ENCODE data around the gene COQ3.

COQ3 gene, protein sequence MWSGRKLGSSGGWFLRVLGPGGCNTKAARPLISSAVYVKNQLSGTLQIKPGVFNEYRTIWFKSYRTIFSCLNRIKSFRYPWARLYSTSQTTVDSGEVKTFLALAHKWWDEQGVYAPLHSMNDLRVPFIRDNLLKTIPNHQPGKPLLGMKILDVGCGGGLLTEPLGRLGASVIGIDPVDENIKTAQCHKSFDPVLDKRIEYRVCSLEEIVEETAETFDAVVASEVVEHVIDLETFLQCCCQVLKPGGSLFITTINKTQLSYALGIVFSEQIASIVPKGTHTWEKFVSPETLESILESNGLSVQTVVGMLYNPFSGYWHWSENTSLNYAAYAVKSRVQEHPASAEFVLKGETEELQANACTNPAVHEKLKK

GRCh38 chr6:99393698-99394531, at the start of gene COQ3:
Gene COQ3, minus strand, starts transcription at chr6:99394195. Its CDS starts 16 bp downstream, at chr6:99394179.
- DNase-seq: peak; percentile 63 to 68

DNA sequence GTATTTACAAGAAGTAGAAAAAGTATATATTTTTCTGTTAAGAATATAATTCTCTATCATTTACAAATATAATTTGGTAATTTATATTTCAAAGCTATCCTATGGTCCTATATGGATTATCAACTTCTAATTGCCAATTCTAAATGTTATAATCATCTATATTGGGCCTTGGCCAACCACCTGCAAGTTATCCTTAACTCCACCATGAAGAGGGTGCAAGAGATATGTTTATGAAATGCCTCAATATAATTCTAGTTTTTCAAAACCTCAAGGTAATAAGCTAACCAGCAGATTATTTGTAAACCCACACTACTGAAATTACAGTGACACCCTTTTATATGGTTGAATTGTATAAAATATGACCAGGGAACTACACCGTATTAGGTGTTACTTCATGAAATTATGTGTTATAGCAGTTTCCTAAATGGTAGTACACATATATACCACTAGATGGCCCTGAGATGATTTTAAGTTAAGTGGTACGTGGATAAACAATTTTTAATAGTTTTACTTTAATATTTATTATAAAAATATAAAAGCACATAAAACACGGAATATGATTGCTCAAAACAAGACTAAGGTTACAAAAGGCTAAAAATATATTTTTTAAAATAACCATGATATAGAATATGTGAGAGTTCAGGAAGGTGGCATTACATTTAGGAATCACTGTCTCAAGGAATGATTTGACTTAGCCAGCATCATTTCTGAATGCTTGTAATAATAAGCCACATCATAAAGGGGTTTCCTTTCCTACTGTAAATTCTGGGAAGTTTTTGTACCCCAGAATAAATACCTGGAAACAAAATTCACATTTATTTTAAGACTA, 40.9 kb upstream of the COQ3 start:
- DNase-seq: peak in 1 of 2 donors; percentile 43

DNA sequence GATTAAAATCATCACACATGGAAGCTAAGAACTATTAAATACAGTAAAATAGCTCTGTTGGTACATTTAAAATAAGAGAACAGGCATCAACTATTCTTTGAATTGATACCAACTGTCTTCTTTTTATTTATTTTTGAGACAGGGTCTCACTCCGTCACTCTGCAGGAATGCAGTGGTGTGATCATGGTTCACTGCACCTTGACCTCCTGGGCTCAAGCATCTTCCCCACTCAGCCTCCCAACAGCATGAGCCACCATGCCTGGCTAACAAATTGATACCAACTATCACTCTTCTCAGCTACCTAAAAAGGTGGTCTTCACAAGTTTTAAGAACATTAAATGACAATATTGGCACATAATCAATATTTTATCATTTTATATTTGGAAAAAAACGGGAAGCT, 38.9 kb upstream of the COQ3 start:
- DNase-seq: no peak

- DNase-seq: no peak
Measured at GRCh38 chr6:99431901-99432300, 37.9 kb upstream of the COQ3 start.

DNA sequence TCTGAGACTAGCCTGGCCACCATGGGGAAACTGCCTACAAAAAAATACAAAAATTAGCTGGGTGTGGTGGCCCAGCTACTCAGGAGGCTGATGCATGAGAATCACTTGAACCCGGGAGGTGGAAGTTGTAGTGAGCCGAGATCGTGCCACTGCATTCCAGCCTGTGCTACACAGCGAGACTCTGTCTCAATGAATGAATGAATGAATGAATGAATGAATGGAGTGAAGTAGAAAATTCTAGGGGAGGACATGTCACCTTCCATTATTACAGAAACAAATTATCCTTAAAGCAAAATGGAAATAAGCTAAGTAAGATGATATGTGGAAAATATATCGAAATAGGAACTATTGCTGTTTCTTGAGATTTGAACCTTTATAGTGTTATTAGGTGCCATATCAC, 34.0 kb upstream of the COQ3 start:
- no peak for DNase-seq

- no peak for DNase-seq
Measured at GRCh38 chr6:99426451-99426757, 32.4 kb upstream of the COQ3 start.

GRCh38 chr6:99425647-99426450, 31.9 kb upstream of the COQ3 start:
- peak; percentile 61 to 62 for DNase-seq

GRCh38 chr6:99424761-99425646, 31.0 kb upstream of the COQ3 start, which contains the start of gene PNISR:
Gene PNISR, minus strand, starts transcription at chr6:99425308. Its CDS starts 10,649 bp downstream, at chr6:99414659.
- DNase-seq: peak; percentile 94 to 95

GRCh38 chr6:99424022-99424421, 30.0 kb upstream of the COQ3 start:
- DNase-seq: no peak

DNA sequence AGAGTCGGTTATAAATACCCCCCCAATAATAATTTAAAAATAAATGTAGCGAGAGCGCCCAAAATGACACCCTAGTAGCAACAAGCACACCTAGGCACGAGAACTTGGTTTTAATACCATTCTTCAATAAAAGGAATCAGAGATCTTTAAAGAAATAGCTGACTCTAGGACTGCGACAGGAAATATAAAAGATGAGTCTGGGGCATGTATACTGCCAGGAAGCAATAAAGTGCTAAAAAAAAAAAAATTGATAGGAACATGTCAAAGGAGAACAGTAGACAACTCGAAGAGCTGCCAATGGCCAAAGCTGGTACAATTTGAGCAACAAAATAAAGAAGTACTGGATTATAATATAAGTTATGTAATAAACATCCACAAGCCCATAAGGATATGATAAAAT, 28.9 kb upstream of the COQ3 start:
- DNase-seq: no peak

GRCh38 chr6:99416892-99417767, 23.1 kb upstream of the COQ3 start:
- peak in 1 of 2 donors; percentile 22 for DNase-seq

DNA sequence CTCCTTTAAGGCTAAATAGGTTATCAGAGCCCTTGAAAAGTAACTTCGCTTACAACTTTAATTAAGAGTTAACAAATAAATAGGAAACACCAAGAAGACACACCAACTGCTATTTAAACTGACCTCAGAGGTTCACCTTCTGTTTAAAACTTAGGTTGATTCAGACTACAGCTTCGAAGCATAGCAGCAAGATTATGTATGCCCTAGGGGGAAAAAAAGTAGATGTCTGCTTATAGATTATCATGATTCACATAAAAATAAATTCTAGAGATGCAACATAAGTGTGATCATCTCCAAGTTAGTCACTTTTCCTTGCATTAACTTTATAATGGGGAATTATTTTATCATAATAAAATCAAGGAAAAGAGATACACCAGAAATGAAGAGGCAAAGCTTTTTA, 22.2 kb upstream of the COQ3 start:
- no peak for DNase-seq

GRCh38 chr6:99415446-99415845, 21.5 kb upstream of the COQ3 start:
- DNase-seq: no peak

DNA sequence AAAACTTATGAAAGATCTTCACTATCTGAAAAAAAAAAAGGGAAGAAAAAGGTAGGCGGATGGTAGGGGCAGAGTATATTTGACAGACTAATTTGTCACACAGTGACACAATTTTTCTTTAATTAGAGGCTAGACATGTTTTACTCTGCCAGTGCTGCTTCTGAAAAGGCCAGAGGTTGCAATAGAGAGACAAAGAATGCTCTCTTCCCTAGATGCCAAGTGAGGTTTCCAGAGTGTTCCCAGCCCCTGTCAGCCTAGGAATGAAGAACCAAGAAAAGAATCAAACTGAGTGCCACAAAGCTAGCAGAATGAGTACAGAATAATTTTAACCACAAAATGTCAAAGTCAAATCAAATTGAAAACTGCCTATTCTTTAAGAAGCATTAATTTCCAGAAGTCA, 18.1 kb upstream of the COQ3 start:
- no peak for DNase-seq

- DNase-seq: no peak
Measured at GRCh38 chr6:99409672-99410071, 15.7 kb upstream of the COQ3 start.

GRCh38 chr6:99407076-99407475, 13.1 kb upstream of the COQ3 start:
- no peak for DNase-seq

DNA sequence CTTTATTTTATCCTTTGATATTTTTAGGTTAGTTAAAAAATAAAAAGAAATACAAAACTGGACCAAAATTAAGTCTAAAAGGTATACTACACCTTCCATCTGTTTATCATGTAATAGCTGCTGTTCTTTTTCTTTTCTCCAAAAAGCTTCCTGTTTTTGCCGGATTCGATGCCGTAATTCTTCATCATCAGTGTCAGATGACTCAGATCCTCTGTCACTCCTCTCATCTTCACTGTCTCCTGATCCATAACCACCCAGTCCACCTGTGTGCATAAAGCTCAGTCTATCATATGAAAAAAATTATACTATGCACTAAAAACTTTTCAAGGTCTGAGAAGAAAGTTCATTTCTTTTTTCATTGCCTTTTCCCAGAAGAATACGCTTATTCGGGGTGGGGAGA, 8.5 kb upstream of the COQ3 start:
- DNase-seq: no peak

- no peak for DNase-seq
Measured at GRCh38 chr6:99397287-99397686, 3.3 kb upstream of the COQ3 start.

DNA sequence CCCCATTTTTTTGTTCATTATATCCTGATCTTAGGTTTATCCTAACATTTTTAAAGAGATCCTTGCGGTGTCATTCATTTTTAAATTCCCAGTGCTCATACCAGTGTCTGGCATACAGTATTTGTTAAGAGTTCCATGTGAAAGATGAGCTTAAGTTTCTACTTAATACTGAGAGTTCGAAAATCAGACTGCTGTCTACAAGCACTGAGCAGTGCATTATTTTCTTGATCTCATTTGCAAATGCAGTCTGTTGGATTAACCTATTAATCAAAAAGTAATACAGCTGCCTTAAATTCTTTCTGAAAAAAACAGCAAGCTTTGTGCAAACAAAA, 663 bp downstream of the COQ3 start:
- DNase-seq: no peak

GRCh38 chr6:99390896-99391295, 3.1 kb downstream of the COQ3 start:
- DNase-seq: no peak

DNA sequence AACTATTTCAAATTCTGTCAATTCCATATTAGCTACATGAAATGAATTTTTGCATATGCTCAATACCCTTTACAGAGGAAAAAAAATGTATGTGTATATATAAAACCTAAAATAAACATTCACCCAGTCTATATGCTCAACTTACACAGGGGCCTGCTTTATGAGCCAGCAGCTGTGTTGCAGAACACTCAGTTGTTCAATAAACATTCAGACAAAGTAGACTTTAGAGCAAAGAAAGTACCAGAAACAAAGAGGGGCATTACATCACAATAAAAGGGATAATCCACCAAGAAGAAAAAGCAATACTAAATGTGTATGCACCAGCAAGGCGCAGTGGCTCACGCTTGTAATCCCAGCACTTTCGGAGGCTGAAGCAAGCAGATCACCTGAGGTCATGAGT, 9.5 kb downstream of the COQ3 start:
- no peak for DNase-seq
